ENCODE results near the gene CHSY3.

Gene CHSY3

GRCh38 chr5:130096483-130096882 is 192.2 kb downstream of the CHSY3 start:
- no peak for DNase-seq (ENCODE audit: low read depth)

GRCh38 chr5:130099008-130099407 is 194.7 kb downstream of the CHSY3 start:
- no peak for DNase-seq (ENCODE audit: low read depth)

- no peak for DNase-seq (ENCODE audit: low read depth)
Measured at GRCh38 chr5:130102375-130102774, 198.1 kb downstream of the CHSY3 start.

- DNase-seq (ENCODE audit: low read depth), result no peak
Measured at GRCh38 chr5:130102960-130103359, 198.7 kb downstream of the CHSY3 start.

GRCh38 chr5:130104895-130105688 is 200.8 kb downstream of the CHSY3 start:
- DNase-seq (ENCODE audit: low read depth), result no peak

GRCh38 chr5:130106480-130106879 is 202.2 kb downstream of the CHSY3 start:
- no peak for DNase-seq (ENCODE audit: low read depth)

GRCh38 chr5:130109152-130109551 is 204.9 kb downstream of the CHSY3 start:
- no peak for DNase-seq (ENCODE audit: low read depth)

- no peak for DNase-seq (ENCODE audit: low read depth)
Measured at GRCh38 chr5:130110328-130110727, 206.1 kb downstream of the CHSY3 start.

GRCh38 chr5:130111746-130112145 is 207.5 kb downstream of the CHSY3 start:
- no peak for DNase-seq (ENCODE audit: low read depth)

GRCh38 chr5:130112246-130112645 is 208.0 kb downstream of the CHSY3 start:
- no peak for DNase-seq (ENCODE audit: low read depth)

- DNase-seq (ENCODE audit: low read depth), result no peak
Measured at GRCh38 chr5:130115686-130116085, 211.4 kb downstream of the CHSY3 start.

GRCh38 chr5:130116462-130116861 is 212.2 kb downstream of the CHSY3 start:
- no peak for DNase-seq (ENCODE audit: low read depth)

GRCh38 chr5:130116972-130117371 is 212.7 kb downstream of the CHSY3 start:
- no peak for DNase-seq (ENCODE audit: low read depth)

- no peak for DNase-seq (ENCODE audit: low read depth)
Measured at GRCh38 chr5:130126746-130127145, 222.5 kb downstream of the CHSY3 start.

GRCh38 chr5:130135506-130135905 is 231.2 kb downstream of the CHSY3 start:
- DNase-seq (ENCODE audit: low read depth), result no peak

- DNase-seq (ENCODE audit: low read depth), result no peak
Measured at GRCh38 chr5:130136300-130136699, 232.0 kb downstream of the CHSY3 start.

GRCh38 chr5:130137681-130138080 is 233.4 kb downstream of the CHSY3 start:
- no peak for DNase-seq (ENCODE audit: low read depth)

- DNase-seq (ENCODE audit: low read depth), result no peak
Measured at GRCh38 chr5:130138406-130139045, 234.3 kb downstream of the CHSY3 start.

GRCh38 chr5:130141659-130142320 is 237.5 kb downstream of the CHSY3 start:
- DNase-seq (ENCODE audit: low read depth), result no peak

- no peak for DNase-seq (ENCODE audit: low read depth)
Measured at GRCh38 chr5:130151239-130151638, 247.0 kb downstream of the CHSY3 start.

- no peak for DNase-seq (ENCODE audit: low read depth)
Measured at GRCh38 chr5:130155345-130156011, 251.2 kb downstream of the CHSY3 start.

GRCh38 chr5:130158036-130158435 is 253.8 kb downstream of the CHSY3 start:
- no peak for DNase-seq (ENCODE audit: low read depth)

- no peak for DNase-seq (ENCODE audit: low read depth)
Measured at GRCh38 chr5:130159968-130160367, 255.7 kb downstream of the CHSY3 start.

Data from activated T-helper 9 cell treated with anti-CD3 and anti-CD28 coated beads, Interleukin-2, amount 50 U/mL, for 16 hours (primary cell).